Left lung (tissue), 10 donors: ENCODE results near the gene CATSPERB. TPM values are rescaled to one million over a fixed set of nuclear protein-coding genes. Genes with fewer than 3 reads are reported as not detected.

Experiments used
- ATAC-seq: fragments of 200-7000 bp; cut with Tn5 transposase; one replicate; pipeline ENCODE4 v1.9.1; 2020; ENCODE audit warnings: moderate library complexity
- DNase-seq, 4 donors: peaks; one replicate each; pipeline ENCODE4 v3.0.0-alpha.2; 2013 to 2020
- H3K27ac ChIP-seq, 2 donors: fragments of 200-600 bp; sonication (generic) in 1 of 2; one replicate each; pipeline versions ENCODE4 v1.5.0 to v1.8.0; 2020 to 2021
- H3K27me3 ChIP-seq, 2 donors: fragments of 200-600 bp; sonication (generic) in 1 of 2; one replicate each; pipeline versions ENCODE4 v1.5.0 to v1.8.0; 2020 to 2021
- H3K36me3 ChIP-seq, 2 donors: fragments of 200-600 bp; sonication (generic) in 1 of 2; one replicate each; pipeline versions ENCODE4 v1.5.0 to v1.8.0; 2020 to 2021
- H3K4me1 ChIP-seq, 2 donors: fragments of 200-600 bp; one replicate each; pipeline ENCODE4 v1.8.0; 2021
- H3K4me3 ChIP-seq, 2 donors: fragments of 200-600 bp; sonication (generic) in 1 of 2; one replicate each; pipeline versions ENCODE4 v1.5.0 to v1.8.0; 2020 to 2021; ENCODE audit warnings: mild to moderate bottlenecking in 1 of 2
- H3K9me3 ChIP-seq, 2 donors: fragments of 200-600 bp; sonication (generic) in 1 of 2; one replicate each; pipeline versions ENCODE4 v1.5.0 to v1.8.0; 2020 to 2021
- intact Hi-C, 2 donors: fragments of 100-400 bp; cut with DNase I; formaldehyde crosslinking; loops; one replicate each; pipeline versions ENCODE4 v1.11.2 to v1.14.2; 2022
- polyA plus RNA-seq, 6 donors: library from polyadenylated mRNA; unstranded; fragments of 120-200 nt; gene quantifications; one replicate each; pipeline ENCODE4 v1.2.1, GENCODE V29; 2013; ENCODE audit not compliant: insufficient read length in 6 of 6
- total RNA-seq, 2 donors: library from RNA; stranded (reverse); fragmentation: NEBNext Ultra II Directional; extraction: Animal tissue kit (Norgen Biotek cat#: 25700); gene quantifications; one replicate each; pipeline ENCODE4 v1.2.1, GENCODE V29; 2021
- TF ChIP-seq, protein P1 (sequence below), 2 donors: fragments of 200-600 bp; sonication (generic) in 1 of 2; IDR thresholded peaks; one replicate each; pipeline versions ENCODE4 v1.5.0 to v1.8.0; 2021; ENCODE audit warnings: antibody characterized with exemption in 2 of 2
- donor health status: DM: no; HTN: yes; CAD: no.
- donor health status: DM: no; HTN: no; CAD: no.

CATSPERB gene
- total and polyA plus RNA-seq, 8 donors = 0.83 to 3.6 (median 1.6) TPM

DNA sequence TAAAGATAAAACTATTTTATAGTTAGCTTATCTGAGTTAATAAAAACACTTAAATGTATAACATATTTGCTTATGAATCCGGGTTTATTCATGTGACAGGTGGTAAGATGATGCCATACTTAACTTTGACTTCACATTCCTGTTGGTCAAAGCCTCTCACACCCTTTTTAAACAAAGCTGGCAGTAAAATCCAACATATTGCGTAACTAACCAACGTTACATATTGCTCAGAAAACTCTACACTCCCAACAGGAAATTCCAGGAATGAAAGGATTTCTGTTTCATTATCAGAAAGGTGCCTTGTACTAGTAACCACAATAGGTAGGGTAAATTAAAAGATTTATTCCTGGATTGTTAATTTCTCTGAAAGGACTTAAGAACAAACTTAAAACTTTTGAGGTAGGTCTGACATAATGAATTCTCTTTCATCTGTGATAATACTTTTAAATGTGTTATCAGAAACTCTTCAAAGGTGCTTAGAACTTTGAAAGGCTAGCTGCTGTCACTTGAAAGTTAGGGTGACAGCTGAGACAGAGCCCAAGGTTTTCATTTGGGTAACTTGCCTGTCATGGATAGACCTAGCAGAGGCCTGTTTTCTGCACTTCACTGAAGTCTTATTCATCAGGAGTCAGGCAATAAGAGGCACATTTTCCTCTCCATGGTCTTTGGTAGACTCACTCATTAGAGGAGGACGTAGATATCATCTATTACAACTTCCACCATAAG, 23.8 kb upstream of the CATSPERB start:
- Histone ChIP-seq H3K9me3 (peaks cover 0 to 8% of the 10 kb centered on the region in 2 donors), H3K4me1 (peaks cover 0 to 5% of the 10 kb centered on the region in 2 donors), H3K27me3 (no peaks in the 10 kb centered on the region), H3K27ac (peak overlapping the region; percentile 28 to 69), H3K36me3 (no peaks in the 10 kb centered on the region), H3K4me3 (no peak overlapping the region)
- intact Hi-C loops = no loop called here
- DNase-seq (peak in 1 of 4 donors; percentile 53), ATAC-seq (peak; percentile 74)
- TF ChIP-seq, protein P1, sequence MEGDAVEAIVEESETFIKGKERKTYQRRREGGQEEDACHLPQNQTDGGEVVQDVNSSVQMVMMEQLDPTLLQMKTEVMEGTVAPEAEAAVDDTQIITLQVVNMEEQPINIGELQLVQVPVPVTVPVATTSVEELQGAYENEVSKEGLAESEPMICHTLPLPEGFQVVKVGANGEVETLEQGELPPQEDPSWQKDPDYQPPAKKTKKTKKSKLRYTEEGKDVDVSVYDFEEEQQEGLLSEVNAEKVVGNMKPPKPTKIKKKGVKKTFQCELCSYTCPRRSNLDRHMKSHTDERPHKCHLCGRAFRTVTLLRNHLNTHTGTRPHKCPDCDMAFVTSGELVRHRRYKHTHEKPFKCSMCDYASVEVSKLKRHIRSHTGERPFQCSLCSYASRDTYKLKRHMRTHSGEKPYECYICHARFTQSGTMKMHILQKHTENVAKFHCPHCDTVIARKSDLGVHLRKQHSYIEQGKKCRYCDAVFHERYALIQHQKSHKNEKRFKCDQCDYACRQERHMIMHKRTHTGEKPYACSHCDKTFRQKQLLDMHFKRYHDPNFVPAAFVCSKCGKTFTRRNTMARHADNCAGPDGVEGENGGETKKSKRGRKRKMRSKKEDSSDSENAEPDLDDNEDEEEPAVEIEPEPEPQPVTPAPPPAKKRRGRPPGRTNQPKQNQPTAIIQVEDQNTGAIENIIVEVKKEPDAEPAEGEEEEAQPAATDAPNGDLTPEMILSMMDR (IDR thresholded peaks at IDR 0.05) = no peak

GRCh38 chr14:91754819-91755218, 22.9 kb upstream of the CATSPERB start:
- TF ChIP-seq, protein P1 (IDR thresholded peaks at IDR 0.05) = no peak
- Histone ChIP-seq H3K4me3 (no peak overlapping the region), H3K27ac (peak overlapping the region; percentile 21 to 45), H3K9me3 (peaks cover 0 to under 1% of the 10 kb centered on the region in 2 donors), H3K36me3 (no peaks in the 10 kb centered on the region), H3K4me1 (peaks cover 0 to 5% of the 10 kb centered on the region in 2 donors), H3K27me3 (no peaks in the 10 kb centered on the region)
- DNase-seq = peak in 2 of 4 donors; percentile 38 to 61
- ATAC-seq = peak; percentile 43
- intact Hi-C loops = no loop called here

DNA sequence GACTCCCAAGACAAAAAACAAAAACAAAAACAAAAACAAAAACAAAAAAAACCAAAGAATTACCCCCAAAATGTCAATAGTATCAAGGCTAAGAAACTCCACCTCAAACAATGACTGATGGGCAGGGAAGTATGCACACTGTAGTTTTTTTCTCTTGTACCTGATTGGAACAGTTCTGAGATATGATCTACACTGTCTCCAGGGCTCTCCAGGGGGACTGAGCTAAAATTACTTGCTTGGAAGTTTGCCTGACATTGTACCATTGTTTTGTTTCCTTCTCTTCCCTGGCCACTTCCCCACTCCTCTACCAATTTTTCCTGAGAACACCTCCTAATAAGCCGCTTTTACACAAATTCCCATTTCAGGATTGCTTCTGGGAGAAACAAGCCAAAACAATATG, 22.3 kb upstream of the CATSPERB start:
- H3K4me1 ChIP-seq = peaks cover 0 to 5% of the 10 kb centered on the region in 2 donors
- H3K27me3 ChIP-seq = no peaks in the 10 kb centered on the region
- no peak for DNase-seq
- no peak overlapping the region for H3K4me3 ChIP-seq
- no peaks in the 10 kb centered on the region for H3K36me3 ChIP-seq
- ATAC-seq = no peak
- no peaks in the 10 kb centered on the region for H3K9me3 ChIP-seq
- intact Hi-C loops = no loop called here
- H3K27ac ChIP-seq = no peak overlapping the region
- TF ChIP-seq, protein P1 (IDR thresholded peaks at IDR 0.05) = no peak

- no peaks in the 10 kb centered on the region for H3K27me3 ChIP-seq
- ATAC-seq (peak; percentile 49), DNase-seq (no peak)
- no peaks in the 10 kb centered on the region for H3K9me3 ChIP-seq
- H3K36me3 ChIP-seq = no peaks in the 10 kb centered on the region
- no peak overlapping the region for H3K4me3 ChIP-seq
- H3K27ac ChIP-seq = no peak overlapping the region
- TF ChIP-seq, protein P1 (IDR thresholded peaks at IDR 0.05) = no peak
- peaks cover 0 to 5% of the 10 kb centered on the region in 2 donors for H3K4me1 ChIP-seq
- intact Hi-C loops = no loop called here
Observed at GRCh38 chr14:91753501-91754128, 21.7 kb upstream of the CATSPERB start.

DNA sequence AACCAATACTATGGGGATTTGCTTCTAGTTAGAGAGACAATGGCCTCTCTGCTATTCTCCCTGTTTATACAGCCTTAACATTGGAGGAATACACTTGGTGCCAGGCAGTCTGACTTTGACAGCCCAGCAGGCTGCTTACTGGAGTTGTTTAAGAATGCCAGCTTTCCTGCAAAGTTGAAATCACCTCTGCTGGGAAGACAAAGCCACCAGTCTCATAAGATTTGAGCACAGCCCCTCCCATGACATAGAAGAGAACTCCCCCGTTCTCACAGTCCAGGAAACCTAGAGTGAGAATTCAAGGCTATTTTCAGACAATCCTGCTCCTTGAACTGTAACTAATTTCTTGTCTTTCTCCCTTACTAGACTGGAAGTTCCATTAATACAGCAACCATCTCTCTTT, 21.1 kb upstream of the CATSPERB start:
- intact Hi-C loops = no loop called here
- TF ChIP-seq, protein P1 (IDR thresholded peaks at IDR 0.05) = no peak
- H3K27me3 ChIP-seq = no peaks in the 10 kb centered on the region
- H3K9me3 ChIP-seq = no peaks in the 10 kb centered on the region
- ATAC-seq (no peak), DNase-seq (no peak)
- no peak overlapping the region for H3K27ac ChIP-seq
- no peak overlapping the region for H3K4me3 ChIP-seq
- no peaks in the 10 kb centered on the region for H3K36me3 ChIP-seq
- H3K4me1 ChIP-seq = peaks cover 0 to 5% of the 10 kb centered on the region in 2 donors
